BJ (cell line): Measurements from ENCODE around the gene IQGAP1. TPM values are rescaled to one million over a fixed set of nuclear protein-coding genes. Genes with fewer than 3 reads are reported as not detected.

ENCODE experiments used
- CTCF ChIA-PET: fragments of 350-600 bp; formaldehyde crosslinking; extraction: SDS; loops from one replicate; lab custom pipeline; 2021; ENCODE audit warnings: antibody characterized with exemption, inconsistent platforms; lab: Yijun Ruan, JAX
- POLR2A ChIA-PET: fragments of 300-600 bp; sonication (Branson Sonifier 250); formaldehyde crosslinking; extraction: SDS; loops from one replicate; lab custom pipeline; 2021; ENCODE audit warnings: antibody characterized with exemption; lab: Charles Lee
- DNase-seq: peaks from one replicate; pipeline ENCODE4 v3.0.0-alpha.2; 2011; ENCODE audit warnings: low read depth
- H3K27me3 ChIP-seq: 2 replicates; pipeline ENCODE4 v1.6.0; 2011; ENCODE audit warnings: low read length; ENCODE audit not compliant: control insufficient read depth, insufficient read depth
- H3K36me3 ChIP-seq: 2 replicates; pipeline ENCODE4 v1.5.1; 2011; ENCODE audit warnings: low read length; ENCODE audit not compliant: control insufficient read depth, insufficient read depth
- H3K4me3 ChIP-seq: 2 replicates; pipeline ENCODE4 v1.5.1; 2011; ENCODE audit warnings: low read depth, mild to moderate bottlenecking, control low read depth, low read length
- CTCF ChIP-seq: IDR thresholded peaks from 2 replicates; pipeline ENCODE4 v1.5.1; 2011; ENCODE audit warnings: low read depth, mild to moderate bottlenecking, control low read depth, inconsistent platforms, low read length, moderate library complexity; ENCODE audit not compliant: insufficient read depth
- polyA plus RNA-seq: library from polyadenylated mRNA; depleted of rRNA; stranded (reverse); fragments of >200 nt; gene quantifications from 2 replicates; pipeline ENCODE4 v1.2.3, GENCODE V29; 2011

The IQGAP1 gene
- polyA plus RNA-seq, 1 experiment = 88.7 TPM

- H3K36me3 ChIP-seq = peaks cover 6% of the 10 kb centered on the region
- H3K4me3 ChIP-seq = no peak overlapping the region
- no peak for TF ChIP-seq CTCF
- POLR2A ChIA-PET = no interaction called here
- CTCF ChIA-PET = no interaction called here
- H3K27me3 ChIP-seq = no peaks in the 10 kb centered on the region
- no peak for DNase-seq
These were observed 48.9 kb downstream of the IQGAP1 start for GRCh38 chr15:90436952-90437351.

DNA sequence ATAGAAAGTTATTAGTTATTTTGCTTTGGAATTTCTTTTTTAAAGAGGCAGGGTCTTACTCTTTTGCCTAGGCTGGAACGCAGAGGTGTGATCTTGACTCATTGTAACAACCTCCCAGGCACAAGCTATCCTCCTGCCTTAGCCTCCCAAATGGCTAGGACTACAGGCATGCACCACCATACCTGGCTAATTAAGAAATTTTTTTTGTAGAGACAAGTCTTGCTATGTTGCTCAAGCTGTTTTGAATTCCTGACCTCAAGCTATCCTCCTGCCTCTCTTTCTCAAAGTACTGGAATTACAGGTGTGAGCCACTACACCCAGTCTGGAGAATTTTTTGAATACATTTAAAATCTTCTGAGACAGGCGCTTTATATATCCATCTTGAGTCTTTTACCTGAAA, 49.5 kb downstream of the IQGAP1 start:
- no peak for TF ChIP-seq CTCF
- ChIA-PET POLR2A (no interaction called here), CTCF (no interaction called here)
- no peaks in the 10 kb centered on the region for H3K27me3 ChIP-seq
- DNase-seq = no peak
- H3K4me3 ChIP-seq = no peak overlapping the region
- peaks cover 10% of the 10 kb centered on the region for H3K36me3 ChIP-seq

- Histone ChIP-seq H3K27me3 (no peaks in the 10 kb centered on the region), H3K4me3 (no peak overlapping the region), H3K36me3 (peaks cover 15% of the 10 kb centered on the region)
- POLR2A ChIA-PET = no interaction called here
- DNase-seq = no peak
- no peak for TF ChIP-seq CTCF
- CTCF ChIA-PET = interaction anchor here (0.7 to 1.6 kb wide), 3 partner anchors 9 to 18 kb away, joined by 3 to 5 read pairs (median 4); no protein-coding TSS in a partner anchor
These were observed 51.9 kb downstream of the IQGAP1 start for GRCh38 chr15:90439946-90440345.

GRCh38 chr15:90441027-90441426, 53.0 kb downstream of the IQGAP1 start:
- no peak for DNase-seq
- ChIA-PET CTCF (interaction anchor here (1.4 kb wide), 1 partner anchor 121 kb away, joined by 3 read pairs; no protein-coding TSS in a partner anchor), POLR2A (no interaction called here)
- Histone ChIP-seq H3K4me3 (no peak overlapping the region), H3K27me3 (no peaks in the 10 kb centered on the region), H3K36me3 (peaks cover 15% of the 10 kb centered on the region)
- TF ChIP-seq CTCF = no peak

GRCh38 chr15:90442423-90442822, 54.4 kb downstream of the IQGAP1 start:
- H3K36me3 ChIP-seq = peaks cover 15% of the 10 kb centered on the region
- CTCF ChIA-PET = no interaction called here
- H3K27me3 ChIP-seq = no peaks in the 10 kb centered on the region
- POLR2A ChIA-PET = no interaction called here
- H3K4me3 ChIP-seq = no peak overlapping the region
- no peak for TF ChIP-seq CTCF
- no peak for DNase-seq
